Trophoblast cell (in vitro differentiated cells and primary cell): ENCODE results near the gene SLC44A2.
A peak's percentile ranks its signal among the peaks of the same experiment; 100 is the strongest.

Experiments
- DNase-seq, 2 donors: peaks; one replicate each; pipeline ENCODE4 v3.0.0-alpha.2; 2016
- H2AFZ ChIP-seq: 2 replicates; pipeline ENCODE4 v1.6.1; 2013; ENCODE audit warnings: low read length, moderate library complexity, mild to moderate bottlenecking; ENCODE audit not compliant: insufficient read depth, poor library complexity
- H2AK5ac ChIP-seq: 2 replicates; pipeline ENCODE4 v1.6.1; 2013; ENCODE audit warnings: mild to moderate bottlenecking, low read length
- H2BK120ac ChIP-seq: 2 replicates; pipeline ENCODE4 v1.6.1; 2013; ENCODE audit warnings: low read length, mild to moderate bottlenecking, moderate library complexity; ENCODE audit not compliant: insufficient read depth, poor library complexity
- H2BK12ac ChIP-seq: 2 replicates; pipeline ENCODE4 v1.6.1; 2013; ENCODE audit warnings: mild to moderate bottlenecking, low read length, moderate library complexity
- H2BK5ac ChIP-seq: 2 replicates; pipeline ENCODE4 v1.6.1; 2013; ENCODE audit warnings: low read length, low read depth, moderate library complexity, mild to moderate bottlenecking; ENCODE audit not compliant: poor library complexity
- H3K14ac ChIP-seq: 2 replicates; pipeline ENCODE4 v1.6.1; 2013; ENCODE audit warnings: mild to moderate bottlenecking, low read length
- H3K18ac ChIP-seq: 2 replicates; pipeline ENCODE4 v1.6.1; 2013; ENCODE audit warnings: mild to moderate bottlenecking, low read length
- H3K23ac ChIP-seq: 2 replicates; pipeline ENCODE4 v1.6.1; 2013; ENCODE audit warnings: low read length
- H3K27ac ChIP-seq: 2 replicates; pipeline ENCODE4 v1.5.1; 2013; ENCODE audit warnings: low read depth, mild to moderate bottlenecking, inconsistent platforms, low read length, moderate library complexity
- H3K27me3 ChIP-seq: 2 replicates; pipeline ENCODE4 v1.6.1; 2013; ENCODE audit warnings: inconsistent platforms, mild to moderate bottlenecking, low read length, moderate library complexity; ENCODE audit not compliant: insufficient read depth
- H3K36me3 ChIP-seq, 2 experiments: 1 replicate in 1 of 2; 2 replicates in 1 of 2; pipeline ENCODE4 v1.6.1; 2013; ENCODE audit warnings: low read length in 2 of 2, mild to moderate bottlenecking in 2 of 2, moderate library complexity in 1 of 2; ENCODE audit not compliant: insufficient read depth in 2 of 2, control insufficient read depth in 1 of 2
- H3K4ac ChIP-seq: 2 replicates; pipeline ENCODE4 v1.6.1; 2013; ENCODE audit warnings: low read depth, mild to moderate bottlenecking, low read length, moderate library complexity
- H3K4me1 ChIP-seq, 2 experiments: 1 replicate in 1 of 2; 2 replicates in 1 of 2; pipeline ENCODE4 v1.6.1; 2013; ENCODE audit warnings: low read length in 2 of 2, mild to moderate bottlenecking in 2 of 2, moderate library complexity in 1 of 2; ENCODE audit not compliant: insufficient read depth in 2 of 2, control insufficient read depth in 1 of 2
- H3K4me2 ChIP-seq: 2 replicates; pipeline ENCODE4 v1.6.1; 2013; ENCODE audit warnings: inconsistent platforms, mild to moderate bottlenecking, low read length, moderate library complexity
- H3K4me3 ChIP-seq: 2 replicates; pipeline ENCODE4 v1.5.1; 2013; ENCODE audit warnings: mild to moderate bottlenecking, low read depth, low read length, inconsistent platforms
- H3K79me1 ChIP-seq: one replicate; pipeline ENCODE4 v1.6.1; 2013; ENCODE audit warnings: low read length
- H3K79me2 ChIP-seq: 2 replicates; pipeline ENCODE4 v1.6.1; 2013; ENCODE audit warnings: low read length, mild to moderate bottlenecking; ENCODE audit not compliant: control insufficient read depth, insufficient read depth, poor library complexity
- H3K9ac ChIP-seq: 2 replicates; pipeline ENCODE4 v1.6.1; 2013; ENCODE audit warnings: mild to moderate bottlenecking, low read length
- H3K9me3 ChIP-seq: 2 replicates; pipeline ENCODE4 v1.6.1; 2013; ENCODE audit warnings: low read depth, mild to moderate bottlenecking, control low read depth, inconsistent platforms, low read length; ENCODE audit not compliant: insufficient read depth
- H4K12ac ChIP-seq: 2 replicates; pipeline ENCODE4 v1.6.1; 2013; ENCODE audit warnings: low read depth, mild to moderate bottlenecking, low read length, moderate library complexity
- H4K8ac ChIP-seq: 2 replicates; pipeline ENCODE4 v1.6.1; 2013; ENCODE audit warnings: low read depth, mild to moderate bottlenecking, low read length, moderate library complexity
- H4K91ac ChIP-seq: one replicate; pipeline ENCODE4 v1.6.1; 2013; ENCODE audit warnings: low read depth, mild to moderate bottlenecking, low read length, moderate library complexity
- WGBS: extraction: QIAGEN DNeasy Blood & Tissue Kit; methylation state at CpG from one replicate; pipeline ENCODE4 v1.1.7; 2013; ENCODE audit warnings: missing lambda C conversion rate; ENCODE audit not compliant: insufficient read length, insufficient coverage; ENCODE audit errors: extremely low coverage; 5-methylcytosine and 5-hydroxymethylcytosine counted together

The SLC44A2 gene

GRCh38 chr19:10625762-10626138, 397 bp downstream of the SLC44A2 start:
- Histone ChIP-seq H3K4ac (peak overlapping the region; percentile 100), H3K79me1 (peaks cover 22% of the 10 kb centered on the region), H2AK5ac (peak overlapping the region; percentile 99), H3K27me3 (no peaks in the 10 kb centered on the region), H3K14ac (peak overlapping the region; percentile 99), H3K36me3 (peaks cover 21 to 22% of the 10 kb centered on the region in 2 experiments), H3K4me3 (peak overlapping the region; percentile 81), H3K23ac (no peak overlapping the region), H3K9ac (peak overlapping the region; percentile 80), H3K27ac (peak overlapping the region; percentile 77), H4K12ac (peak overlapping the region; percentile 66), H3K79me2 (peaks cover 7% of the 10 kb centered on the region), H2BK12ac (peak overlapping the region; percentile 64), H4K8ac (peak overlapping the region; percentile 75), H2AFZ (peak overlapping the region; percentile 69), H4K91ac (peak overlapping the region; percentile 97), H2BK5ac (peak overlapping the region; percentile 77), H2BK120ac (peak overlapping the region; percentile 98), H3K4me1 (peaks cover 23 to 29% of the 10 kb centered on the region in 2 experiments), H3K4me2 (peak overlapping the region; percentile 79), H3K9me3 (no peaks in the 10 kb centered on the region), H3K18ac (peak overlapping the region; percentile 100)
- no CpG with 5 or more reads among the region's 10 CpGs for WGBS
- DNase-seq: no peak

- peaks cover 73 to 74% of the 10 kb centered on the region in 2 experiments for H3K36me3 ChIP-seq
- no peak overlapping the region for H2AFZ ChIP-seq
- no peak overlapping the region for H4K12ac ChIP-seq
- no peak overlapping the region for H3K27ac ChIP-seq
- no peak for DNase-seq
- no peak overlapping the region for H2AK5ac ChIP-seq
- H2BK12ac ChIP-seq: no peak overlapping the region
- no peaks in the 10 kb centered on the region for H3K79me2 ChIP-seq
- H3K18ac ChIP-seq: no peak overlapping the region
- no peak overlapping the region for H2BK5ac ChIP-seq
- no peak overlapping the region for H3K4me3 ChIP-seq
- no peak overlapping the region for H3K23ac ChIP-seq
- H3K79me1 ChIP-seq: no peaks in the 10 kb centered on the region
- H3K9me3 ChIP-seq: no peaks in the 10 kb centered on the region
- H3K4me1 ChIP-seq: peaks cover 0 to 4% of the 10 kb centered on the region in 2 experiments
- H3K4ac ChIP-seq: no peak overlapping the region
- H3K4me2 ChIP-seq: no peak overlapping the region
- no peak overlapping the region for H4K8ac ChIP-seq
- H3K27me3 ChIP-seq: no peaks in the 10 kb centered on the region
- H2BK120ac ChIP-seq: no peak overlapping the region
- H3K9ac ChIP-seq: no peak overlapping the region
- H4K91ac ChIP-seq: no peak overlapping the region
- no CpG with 5 or more reads among the region's 14 CpGs for WGBS
- no peak overlapping the region for H3K14ac ChIP-seq
Measured at GRCh38 chr19:10631874-10632273, 6.5 kb downstream of the SLC44A2 start.

GRCh38 chr19:10634430-10634829, 9.1 kb downstream of the SLC44A2 start:
- Histone ChIP-seq H2BK5ac (no peak overlapping the region), H3K4me1 (no peaks in the 10 kb centered on the region), H3K9ac (no peak overlapping the region), H3K79me1 (no peaks in the 10 kb centered on the region), H4K91ac (no peak overlapping the region), H4K8ac (no peak overlapping the region), H3K27ac (no peak overlapping the region), H3K23ac (no peak overlapping the region), H3K4me2 (no peak overlapping the region), H3K4me3 (no peak overlapping the region), H3K4ac (no peak overlapping the region), H3K14ac (no peak overlapping the region), H3K27me3 (no peaks in the 10 kb centered on the region), H3K9me3 (no peaks in the 10 kb centered on the region), H3K36me3 (peaks cover 75 to 80% of the 10 kb centered on the region in 2 experiments), H2BK120ac (no peak overlapping the region), H2AK5ac (no peak overlapping the region), H3K18ac (no peak overlapping the region), H4K12ac (no peak overlapping the region), H2BK12ac (no peak overlapping the region), H2AFZ (no peak overlapping the region), H3K79me2 (no peaks in the 10 kb centered on the region)
- WGBS: no CpG with 5 or more reads among the region's 7 CpGs
- no peak for DNase-seq

GRCh38 chr19:10634963-10635362, 9.6 kb downstream of the SLC44A2 start:
- Histone ChIP-seq H3K9me3 (no peaks in the 10 kb centered on the region), H2AK5ac (no peak overlapping the region), H3K27ac (no peak overlapping the region), H3K27me3 (no peaks in the 10 kb centered on the region), H3K4me2 (no peak overlapping the region), H2BK5ac (no peak overlapping the region), H3K14ac (no peak overlapping the region), H2BK12ac (no peak overlapping the region), H3K79me2 (no peaks in the 10 kb centered on the region), H3K18ac (no peak overlapping the region), H3K4me3 (no peak overlapping the region), H4K12ac (no peak overlapping the region), H3K36me3 (peaks cover 76 to 83% of the 10 kb centered on the region in 2 experiments), H3K23ac (no peak overlapping the region), H3K79me1 (no peaks in the 10 kb centered on the region), H4K91ac (no peak overlapping the region), H3K4ac (no peak overlapping the region), H2AFZ (no peak overlapping the region), H3K4me1 (no peaks in the 10 kb centered on the region), H3K9ac (no peak overlapping the region), H2BK120ac (no peak overlapping the region), H4K8ac (no peak overlapping the region)
- WGBS: no CpG with 5 or more reads among the region's 6 CpGs
- DNase-seq: no peak
